Measurements from ENCODE around the gene SOX1. TPM values are rescaled to one million over a fixed set of nuclear protein-coding genes. Genes with fewer than 3 reads are reported as not detected.

SOX1 gene
- polyA plus RNA-seq, 1 donor from 2014 or later: 13.2 TPM

DNA sequence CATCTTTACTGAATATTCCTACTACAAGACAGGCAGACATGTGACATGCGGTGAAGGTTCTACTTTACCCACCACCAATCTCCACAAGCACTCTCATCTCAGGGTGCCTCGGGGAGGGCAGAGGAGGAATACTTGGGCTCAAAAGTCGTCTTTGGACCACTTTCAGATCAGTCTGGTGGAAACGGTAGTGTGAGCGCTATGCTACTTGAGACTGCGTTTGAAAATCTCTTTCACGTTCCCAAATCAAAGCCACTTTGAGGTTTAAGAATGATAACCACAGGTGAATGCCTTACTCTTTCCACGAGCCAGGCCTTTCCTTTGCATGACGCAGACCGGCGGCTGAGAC is 1.5 kb upstream of the SOX1 start:
- H3K9me2 ChIP-seq (ENCODE audit: insufficient read depth, low read length): no peaks in the 10 kb centered on the region
- no peak for TF ChIP-seq TAF1 (IDR thresholded peaks at IDR 0.05; ENCODE audit: low read depth)
- TF ChIP-seq SMC3 (conservative IDR thresholded peaks at IDR 0.05; ENCODE audit: poor library complexity): no peak
- peak; percentile 25 for TF ChIP-seq MXI1 (conservative IDR thresholded peaks at IDR 0.05; ENCODE audit: poor library complexity, severe bottlenecking)
- TF ChIP-seq, protein P1, sequence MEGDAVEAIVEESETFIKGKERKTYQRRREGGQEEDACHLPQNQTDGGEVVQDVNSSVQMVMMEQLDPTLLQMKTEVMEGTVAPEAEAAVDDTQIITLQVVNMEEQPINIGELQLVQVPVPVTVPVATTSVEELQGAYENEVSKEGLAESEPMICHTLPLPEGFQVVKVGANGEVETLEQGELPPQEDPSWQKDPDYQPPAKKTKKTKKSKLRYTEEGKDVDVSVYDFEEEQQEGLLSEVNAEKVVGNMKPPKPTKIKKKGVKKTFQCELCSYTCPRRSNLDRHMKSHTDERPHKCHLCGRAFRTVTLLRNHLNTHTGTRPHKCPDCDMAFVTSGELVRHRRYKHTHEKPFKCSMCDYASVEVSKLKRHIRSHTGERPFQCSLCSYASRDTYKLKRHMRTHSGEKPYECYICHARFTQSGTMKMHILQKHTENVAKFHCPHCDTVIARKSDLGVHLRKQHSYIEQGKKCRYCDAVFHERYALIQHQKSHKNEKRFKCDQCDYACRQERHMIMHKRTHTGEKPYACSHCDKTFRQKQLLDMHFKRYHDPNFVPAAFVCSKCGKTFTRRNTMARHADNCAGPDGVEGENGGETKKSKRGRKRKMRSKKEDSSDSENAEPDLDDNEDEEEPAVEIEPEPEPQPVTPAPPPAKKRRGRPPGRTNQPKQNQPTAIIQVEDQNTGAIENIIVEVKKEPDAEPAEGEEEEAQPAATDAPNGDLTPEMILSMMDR (IDR thresholded peaks at IDR 0.05; ENCODE audit: poor library complexity, severe bottlenecking): no peak
- TF ChIP-seq POLR2AphosphoS5 (IDR thresholded peaks at IDR 0.05): peak; percentile 29
- H3F3A ChIP-seq (ENCODE audit: insufficient read depth, low read length, poor library complexity, severe bottlenecking): no peaks in the 10 kb centered on the region
- peak overlapping the region; percentile 65 for H3K9ac ChIP-seq (ENCODE audit: low read length)
- H3K27ac ChIP-seq (ENCODE audit: low read length): no peak overlapping the region
- H3K4me3 ChIP-seq (ENCODE audit: low read length): peak overlapping the region; percentile 70
- H3K4me2 ChIP-seq (ENCODE audit: low read length): peak overlapping the region; percentile 88
- H3K27me3 ChIP-seq (ENCODE audit: insufficient read depth, low read depth, low read length): peaks cover 46% of the 10 kb centered on the region
- H3K9me3 ChIP-seq (ENCODE audit: low read length): no peaks in the 10 kb centered on the region
- peaks cover 70% of the 10 kb centered on the region for H3K79me2 ChIP-seq (replicated peaks; ENCODE audit: insufficient read depth, low read length)
- H2AFZ ChIP-seq (ENCODE audit: low read depth, low read length): no peak overlapping the region
- H4K20me1 ChIP-seq (ENCODE audit: insufficient read depth): no peaks in the 10 kb centered on the region
- H3K36me3 ChIP-seq (ENCODE audit: insufficient read depth, low read length): no peaks in the 10 kb centered on the region

DNA sequence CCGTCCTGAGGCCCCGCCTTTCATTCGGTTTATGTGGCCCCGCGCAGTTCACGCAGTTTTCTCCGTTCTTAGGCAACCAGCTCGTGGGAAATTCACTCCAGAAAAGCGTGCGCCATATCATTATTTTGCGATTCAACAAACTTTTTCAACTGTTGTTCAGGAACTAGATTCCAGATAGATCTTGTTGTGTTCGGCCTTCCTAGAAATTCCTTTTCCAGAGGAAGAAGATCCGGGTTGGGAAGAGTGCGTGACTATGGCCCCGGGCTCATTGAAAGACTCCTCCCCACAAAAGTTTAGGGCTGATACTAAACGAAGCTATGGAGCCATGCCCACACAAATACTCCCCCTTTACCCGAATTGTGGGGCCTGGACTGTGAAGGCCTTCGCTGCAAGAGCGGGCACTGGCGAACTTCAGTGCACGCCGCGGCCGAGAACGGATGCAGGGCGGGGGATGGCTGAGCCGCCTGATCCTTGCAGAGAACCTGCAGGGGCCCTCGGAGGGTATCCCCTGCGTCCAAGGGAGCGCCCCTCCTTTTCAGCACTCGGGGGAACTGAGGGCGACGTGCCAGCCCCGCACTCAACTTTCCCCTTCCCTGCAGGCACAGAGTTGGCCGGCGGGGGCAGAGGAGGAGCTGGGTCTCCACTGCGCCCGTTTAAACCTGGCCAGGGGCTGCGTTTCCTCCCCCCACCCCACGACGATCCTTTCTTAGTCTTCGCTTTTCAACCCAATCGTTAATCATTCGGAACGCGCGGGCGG is 904 bp upstream of the SOX1 start:
- no peaks in the 10 kb centered on the region for H3K9me3 ChIP-seq (ENCODE audit: low read length)
- H3K4me2 ChIP-seq (ENCODE audit: low read length): peak overlapping the region; percentile 88
- no peaks in the 10 kb centered on the region for H3F3A ChIP-seq (ENCODE audit: insufficient read depth, low read length, poor library complexity, severe bottlenecking)
- no peaks in the 10 kb centered on the region for H4K20me1 ChIP-seq (ENCODE audit: insufficient read depth)
- TF ChIP-seq SMC3 (conservative IDR thresholded peaks at IDR 0.05; ENCODE audit: poor library complexity): peak; percentile 65
- no peak for TF ChIP-seq EZH2 (IDR thresholded peaks at IDR 0.05; ENCODE audit: borderline replicate concordance, insufficient read depth, low read length, poor library complexity, severe bottlenecking)
- TF ChIP-seq POLR2AphosphoS5 (IDR thresholded peaks at IDR 0.05): no peak
- TF ChIP-seq EP300 (conservative IDR thresholded peaks at IDR 0.05; ENCODE audit: poor library complexity, severe bottlenecking): peak; percentile 33
- TF ChIP-seq RAD21 (conservative IDR thresholded peaks at IDR 0.05): peak; percentile 60
- no peak for TF ChIP-seq MXI1 (conservative IDR thresholded peaks at IDR 0.05; ENCODE audit: poor library complexity, severe bottlenecking)
- TF ChIP-seq, protein P1 (IDR thresholded peaks at IDR 0.05; ENCODE audit: poor library complexity, severe bottlenecking): peak; percentile 69
- no peak for TF ChIP-seq TAF1 (IDR thresholded peaks at IDR 0.05; ENCODE audit: low read depth)
- TF ChIP-seq, protein P2, sequence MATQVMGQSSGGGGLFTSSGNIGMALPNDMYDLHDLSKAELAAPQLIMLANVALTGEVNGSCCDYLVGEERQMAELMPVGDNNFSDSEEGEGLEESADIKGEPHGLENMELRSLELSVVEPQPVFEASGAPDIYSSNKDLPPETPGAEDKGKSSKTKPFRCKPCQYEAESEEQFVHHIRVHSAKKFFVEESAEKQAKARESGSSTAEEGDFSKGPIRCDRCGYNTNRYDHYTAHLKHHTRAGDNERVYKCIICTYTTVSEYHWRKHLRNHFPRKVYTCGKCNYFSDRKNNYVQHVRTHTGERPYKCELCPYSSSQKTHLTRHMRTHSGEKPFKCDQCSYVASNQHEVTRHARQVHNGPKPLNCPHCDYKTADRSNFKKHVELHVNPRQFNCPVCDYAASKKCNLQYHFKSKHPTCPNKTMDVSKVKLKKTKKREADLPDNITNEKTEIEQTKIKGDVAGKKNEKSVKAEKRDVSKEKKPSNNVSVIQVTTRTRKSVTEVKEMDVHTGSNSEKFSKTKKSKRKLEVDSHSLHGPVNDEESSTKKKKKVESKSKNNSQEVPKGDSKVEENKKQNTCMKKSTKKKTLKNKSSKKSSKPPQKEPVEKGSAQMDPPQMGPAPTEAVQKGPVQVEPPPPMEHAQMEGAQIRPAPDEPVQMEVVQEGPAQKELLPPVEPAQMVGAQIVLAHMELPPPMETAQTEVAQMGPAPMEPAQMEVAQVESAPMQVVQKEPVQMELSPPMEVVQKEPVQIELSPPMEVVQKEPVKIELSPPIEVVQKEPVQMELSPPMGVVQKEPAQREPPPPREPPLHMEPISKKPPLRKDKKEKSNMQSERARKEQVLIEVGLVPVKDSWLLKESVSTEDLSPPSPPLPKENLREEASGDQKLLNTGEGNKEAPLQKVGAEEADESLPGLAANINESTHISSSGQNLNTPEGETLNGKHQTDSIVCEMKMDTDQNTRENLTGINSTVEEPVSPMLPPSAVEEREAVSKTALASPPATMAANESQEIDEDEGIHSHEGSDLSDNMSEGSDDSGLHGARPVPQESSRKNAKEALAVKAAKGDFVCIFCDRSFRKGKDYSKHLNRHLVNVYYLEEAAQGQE (IDR thresholded peaks at IDR 0.05; ENCODE audit: borderline replicate concordance): peak; percentile 67
- H3K9ac ChIP-seq (ENCODE audit: low read length): peak overlapping the region; percentile 65
- no peak overlapping the region for H2AFZ ChIP-seq (ENCODE audit: low read depth, low read length)
- H3K4me3 ChIP-seq (ENCODE audit: low read length): peak overlapping the region; percentile 70
- H3K36me3 ChIP-seq (ENCODE audit: insufficient read depth, low read length): no peaks in the 10 kb centered on the region
- H3K27ac ChIP-seq (ENCODE audit: low read length): peak overlapping the region; percentile 42
- H3K79me2 ChIP-seq (replicated peaks; ENCODE audit: insufficient read depth, low read length): peaks cover 70% of the 10 kb centered on the region
- H3K9me2 ChIP-seq (ENCODE audit: insufficient read depth, low read length): no peaks in the 10 kb centered on the region
- peaks cover 41% of the 10 kb centered on the region for H3K27me3 ChIP-seq (ENCODE audit: insufficient read depth, low read depth, low read length)
